ENCODE results near the gene BFSP1.

BFSP1 gene

DNA sequence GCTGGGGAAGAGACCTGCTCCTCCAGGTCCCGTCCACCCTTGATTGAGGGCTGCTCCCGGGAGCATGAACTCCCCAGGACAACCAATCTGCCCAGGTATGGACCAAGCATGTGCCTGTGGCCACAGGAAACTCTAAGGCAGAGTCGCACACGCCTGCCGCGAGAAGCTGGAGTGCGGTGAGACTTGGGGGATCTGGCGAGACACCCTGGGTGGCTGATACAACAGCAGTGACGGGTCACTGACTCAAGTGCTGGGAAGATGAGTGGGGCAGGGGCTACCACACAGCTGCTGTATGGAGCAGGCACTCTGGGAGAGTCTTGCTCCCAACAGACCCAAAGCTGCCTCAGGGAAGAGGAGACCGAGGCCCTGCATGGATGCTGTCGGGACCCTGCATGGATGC, 40.1 kb downstream of the BFSP1 start (continued):
- no peak for TF ChIP-seq ZNF394 (tag by site-specific recombination; IDR thresholded peaks at IDR 0.05; ENCODE audit: borderline replicate concordance)
- TF ChIP-seq, protein P1, sequence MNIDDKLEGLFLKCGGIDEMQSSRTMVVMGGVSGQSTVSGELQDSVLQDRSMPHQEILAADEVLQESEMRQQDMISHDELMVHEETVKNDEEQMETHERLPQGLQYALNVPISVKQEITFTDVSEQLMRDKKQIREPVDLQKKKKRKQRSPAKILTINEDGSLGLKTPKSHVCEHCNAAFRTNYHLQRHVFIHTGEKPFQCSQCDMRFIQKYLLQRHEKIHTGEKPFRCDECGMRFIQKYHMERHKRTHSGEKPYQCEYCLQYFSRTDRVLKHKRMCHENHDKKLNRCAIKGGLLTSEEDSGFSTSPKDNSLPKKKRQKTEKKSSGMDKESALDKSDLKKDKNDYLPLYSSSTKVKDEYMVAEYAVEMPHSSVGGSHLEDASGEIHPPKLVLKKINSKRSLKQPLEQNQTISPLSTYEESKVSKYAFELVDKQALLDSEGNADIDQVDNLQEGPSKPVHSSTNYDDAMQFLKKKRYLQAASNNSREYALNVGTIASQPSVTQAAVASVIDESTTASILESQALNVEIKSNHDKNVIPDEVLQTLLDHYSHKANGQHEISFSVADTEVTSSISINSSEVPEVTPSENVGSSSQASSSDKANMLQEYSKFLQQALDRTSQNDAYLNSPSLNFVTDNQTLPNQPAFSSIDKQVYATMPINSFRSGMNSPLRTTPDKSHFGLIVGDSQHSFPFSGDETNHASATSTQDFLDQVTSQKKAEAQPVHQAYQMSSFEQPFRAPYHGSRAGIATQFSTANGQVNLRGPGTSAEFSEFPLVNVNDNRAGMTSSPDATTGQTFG (tag by site-specific recombination; IDR thresholded peaks at IDR 0.05; ENCODE audit: borderline replicate concordance), result no peak
- TF ChIP-seq, protein P2, sequence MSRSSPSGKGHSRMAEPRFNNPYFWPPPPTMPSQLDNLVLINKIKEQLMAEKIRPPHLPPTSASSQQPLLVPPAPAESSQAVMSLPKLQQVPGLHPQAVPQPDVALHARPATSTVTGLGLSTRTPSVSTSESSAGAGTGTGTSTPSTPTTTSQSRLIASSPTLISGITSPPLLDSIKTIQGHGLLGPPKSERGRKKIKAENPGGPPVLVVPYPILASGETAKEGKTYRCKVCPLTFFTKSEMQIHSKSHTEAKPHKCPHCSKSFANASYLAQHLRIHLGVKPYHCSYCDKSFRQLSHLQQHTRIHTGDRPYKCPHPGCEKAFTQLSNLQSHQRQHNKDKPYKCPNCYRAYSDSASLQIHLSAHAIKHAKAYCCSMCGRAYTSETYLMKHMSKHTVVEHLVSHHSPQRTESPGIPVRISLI (tag by site-specific recombination; IDR thresholded peaks at IDR 0.05), result no peak
- TF ChIP-seq, protein P3, sequence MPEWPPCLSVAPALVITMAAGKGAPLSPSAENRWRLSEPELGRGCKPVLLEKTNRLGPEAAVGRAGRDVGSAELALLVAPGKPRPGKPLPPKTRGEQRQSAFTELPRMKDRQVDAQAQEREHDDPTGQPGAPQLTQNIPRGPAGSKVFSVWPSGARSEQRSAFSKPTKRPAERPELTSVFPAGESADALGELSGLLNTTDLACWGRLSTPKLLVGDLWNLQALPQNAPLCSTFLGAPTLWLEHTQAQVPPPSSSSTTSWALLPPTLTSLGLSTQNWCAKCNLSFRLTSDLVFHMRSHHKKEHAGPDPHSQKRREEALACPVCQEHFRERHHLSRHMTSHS (tag by site-specific recombination; IDR thresholded peaks at IDR 0.05), result no peak
- no peak for TF ChIP-seq ZNF701 (tag by site-specific recombination; IDR thresholded peaks at IDR 0.05)
- TF ChIP-seq, protein P4, sequence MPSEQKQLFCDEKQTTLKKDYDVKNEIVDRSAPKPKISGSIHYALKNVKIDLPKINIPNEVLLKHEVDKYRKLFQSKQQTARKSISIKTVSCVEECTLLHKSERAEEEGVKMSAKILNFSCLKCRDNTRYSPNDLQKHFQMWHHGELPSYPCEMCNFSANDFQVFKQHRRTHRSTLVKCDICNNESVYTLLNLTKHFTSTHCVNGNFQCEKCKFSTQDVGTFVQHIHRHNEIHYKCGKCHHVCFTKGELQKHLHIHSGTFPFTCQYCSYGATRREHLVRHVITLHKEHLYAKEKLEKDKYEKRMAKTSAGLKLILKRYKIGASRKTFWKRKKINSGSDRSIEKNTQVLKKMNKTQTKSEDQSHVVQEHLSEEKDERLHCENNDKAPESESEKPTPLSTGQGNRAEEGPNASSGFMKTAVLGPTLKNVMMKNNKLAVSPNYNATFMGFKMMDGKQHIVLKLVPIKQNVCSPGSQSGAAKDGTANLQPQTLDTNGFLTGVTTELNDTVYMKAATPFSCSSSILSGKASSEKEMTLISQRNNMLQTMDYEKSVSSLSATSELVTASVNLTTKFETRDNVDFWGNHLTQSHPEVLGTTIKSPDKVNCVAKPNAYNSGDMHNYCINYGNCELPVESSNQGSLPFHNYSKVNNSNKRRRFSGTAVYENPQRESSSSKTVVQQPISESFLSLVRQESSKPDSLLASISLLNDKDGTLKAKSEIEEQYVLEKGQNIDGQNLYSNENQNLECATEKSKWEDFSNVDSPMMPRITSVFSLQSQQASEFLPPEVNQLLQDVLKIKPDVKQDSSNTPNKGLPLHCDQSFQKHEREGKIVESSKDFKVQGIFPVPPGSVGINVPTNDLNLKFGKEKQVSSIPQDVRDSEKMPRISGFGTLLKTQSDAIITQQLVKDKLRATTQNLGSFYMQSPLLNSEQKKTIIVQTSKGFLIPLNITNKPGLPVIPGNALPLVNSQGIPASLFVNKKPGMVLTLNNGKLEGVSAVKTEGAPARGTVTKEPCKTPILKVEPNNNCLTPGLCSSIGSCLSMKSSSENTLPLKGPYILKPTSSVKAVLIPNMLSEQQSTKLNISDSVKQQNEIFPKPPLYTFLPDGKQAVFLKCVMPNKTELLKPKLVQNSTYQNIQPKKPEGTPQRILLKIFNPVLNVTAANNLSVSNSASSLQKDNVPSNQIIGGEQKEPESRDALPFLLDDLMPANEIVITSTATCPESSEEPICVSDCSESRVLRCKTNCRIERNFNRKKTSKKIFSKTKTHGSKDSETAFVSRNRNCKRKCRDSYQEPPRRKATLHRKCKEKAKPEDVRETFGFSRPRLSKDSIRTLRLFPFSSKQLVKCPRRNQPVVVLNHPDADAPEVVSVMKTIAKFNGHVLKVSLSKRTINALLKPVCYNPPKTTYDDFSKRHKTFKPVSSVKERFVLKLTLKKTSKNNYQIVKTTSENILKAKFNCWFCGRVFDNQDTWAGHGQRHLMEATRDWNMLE (tag by site-specific recombination; conservative IDR thresholded peaks at IDR 0.05; ENCODE audit: low read depth), result no peak
- TF ChIP-seq ZNF16 (tag by site-specific recombination; IDR thresholded peaks at IDR 0.05; ENCODE audit: low read depth), result no peak
- no peak for TF ChIP-seq ZNF837 (tag by site-specific recombination; IDR thresholded peaks at IDR 0.05)
- TF ChIP-seq, protein P5, sequence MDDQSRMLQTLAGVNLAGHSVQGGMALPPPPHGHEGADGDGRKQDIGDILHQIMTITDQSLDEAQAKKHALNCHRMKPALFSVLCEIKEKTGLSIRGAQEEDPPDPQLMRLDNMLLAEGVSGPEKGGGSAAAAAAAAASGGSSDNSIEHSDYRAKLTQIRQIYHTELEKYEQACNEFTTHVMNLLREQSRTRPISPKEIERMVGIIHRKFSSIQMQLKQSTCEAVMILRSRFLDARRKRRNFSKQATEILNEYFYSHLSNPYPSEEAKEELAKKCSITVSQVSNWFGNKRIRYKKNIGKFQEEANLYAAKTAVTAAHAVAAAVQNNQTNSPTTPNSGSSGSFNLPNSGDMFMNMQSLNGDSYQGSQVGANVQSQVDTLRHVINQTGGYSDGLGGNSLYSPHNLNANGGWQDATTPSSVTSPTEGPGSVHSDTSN (CRISPR knock-in tag; IDR thresholded peaks at IDR 0.05), result no peak

DNA sequence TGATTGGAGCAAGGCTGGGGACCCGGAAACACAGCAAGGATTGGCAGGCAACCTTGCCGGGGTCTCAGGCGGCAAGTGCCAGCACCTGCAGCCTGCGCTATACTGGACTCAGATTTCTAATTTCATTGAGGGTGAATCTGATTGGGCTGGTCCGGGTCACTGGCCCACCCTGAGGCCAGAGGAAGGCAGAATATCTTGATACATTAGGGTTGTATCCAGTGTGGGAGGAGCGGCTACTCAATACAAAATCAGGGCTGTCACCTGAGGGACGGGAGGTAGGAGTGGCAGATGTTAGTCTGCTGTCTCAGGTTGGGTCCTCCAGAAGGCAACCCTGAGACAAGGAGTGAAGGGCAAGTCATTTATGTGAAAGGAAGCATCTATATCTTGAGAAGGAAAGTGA, 40.7 kb downstream of the BFSP1 start:
- POLR2A ChIA-PET, result no interaction called here
- Histone ChIP-seq H3K36me3 (ENCODE audit: control insufficient read depth in 2 of 2, insufficient read depth in 1 of 2, low read length in 2 of 2) (no peaks in the 10 kb centered on the region), H3K9me3 (ENCODE audit: control insufficient read depth, insufficient read depth, low read depth, low read length) (no peaks in the 10 kb centered on the region), H3K4me1 (ENCODE audit: control insufficient read depth, insufficient read depth, low read length) (no peaks in the 10 kb centered on the region), H3K27ac (ENCODE audit: extremely low read depth, low read depth, low read length) (no peak overlapping the region), H3K4me3 (ENCODE audit: low read depth, low read length) (no peak overlapping the region)
- CTCF ChIA-PET, result no interaction called here
- TF ChIP-seq ZNF112 (tag by site-specific recombination; IDR thresholded peaks at IDR 0.05) (no peak), GLI2 (tag by site-specific recombination; IDR thresholded peaks at IDR 0.05; ENCODE audit: borderline replicate concordance, low read depth) (no peak), ZNF394 (tag by site-specific recombination; IDR thresholded peaks at IDR 0.05; ENCODE audit: borderline replicate concordance) (no peak), ZNF596 (tag by site-specific recombination; IDR thresholded peaks at IDR 0.05) (no peak)
- TF ChIP-seq, protein P6, sequence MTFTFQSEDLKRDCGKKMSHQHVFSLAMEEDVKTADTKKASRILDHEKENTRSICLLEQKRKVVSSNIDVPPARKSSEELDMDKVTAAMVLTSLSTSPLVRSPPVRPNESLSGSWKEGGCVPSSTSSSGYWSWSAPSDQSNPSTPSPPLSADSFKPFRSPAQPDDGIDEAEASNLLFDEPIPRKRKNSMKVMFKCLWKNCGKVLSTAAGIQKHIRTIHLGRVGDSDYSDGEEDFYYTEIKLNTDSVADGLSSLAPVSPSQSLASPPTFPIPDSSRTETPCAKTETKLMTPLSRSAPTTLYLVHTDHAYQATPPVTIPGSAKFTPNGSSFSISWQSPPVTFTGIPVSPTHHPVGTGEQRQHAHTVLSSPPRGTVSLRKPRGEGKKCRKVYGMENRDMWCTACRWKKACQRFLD (tag by site-specific recombination; IDR thresholded peaks at IDR 0.05), result no peak
- TF ChIP-seq, protein P7, sequence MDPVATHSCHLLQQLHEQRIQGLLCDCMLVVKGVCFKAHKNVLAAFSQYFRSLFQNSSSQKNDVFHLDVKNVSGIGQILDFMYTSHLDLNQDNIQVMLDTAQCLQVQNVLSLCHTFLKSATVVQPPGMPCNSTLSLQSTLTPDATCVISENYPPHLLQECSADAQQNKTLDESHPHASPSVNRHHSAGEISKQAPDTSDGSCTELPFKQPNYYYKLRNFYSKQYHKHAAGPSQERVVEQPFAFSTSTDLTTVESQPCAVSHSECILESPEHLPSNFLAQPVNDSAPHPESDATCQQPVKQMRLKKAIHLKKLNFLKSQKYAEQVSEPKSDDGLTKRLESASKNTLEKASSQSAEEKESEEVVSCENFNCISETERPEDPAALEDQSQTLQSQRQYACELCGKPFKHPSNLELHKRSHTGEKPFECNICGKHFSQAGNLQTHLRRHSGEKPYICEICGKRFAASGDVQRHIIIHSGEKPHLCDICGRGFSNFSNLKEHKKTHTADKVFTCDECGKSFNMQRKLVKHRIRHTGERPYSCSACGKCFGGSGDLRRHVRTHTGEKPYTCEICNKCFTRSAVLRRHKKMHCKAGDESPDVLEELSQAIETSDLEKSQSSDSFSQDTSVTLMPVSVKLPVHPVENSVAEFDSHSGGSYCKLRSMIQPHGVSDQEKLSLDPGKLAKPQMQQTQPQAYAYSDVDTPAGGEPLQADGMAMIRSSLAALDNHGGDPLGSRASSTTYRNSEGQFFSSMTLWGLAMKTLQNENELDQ (tag by site-specific recombination; IDR thresholded peaks at IDR 0.05; ENCODE audit: low read depth), result no peak
